H9 (cell line): ENCODE data around the gene LRRK2. TPM values are rescaled to one million over a fixed set of nuclear protein-coding genes. Genes with fewer than 3 reads are reported as not detected.

Experiments used
- DNase-seq: peaks from one replicate; pipeline ENCODE4 v3.0.0-alpha.2; 2017
- H2AFZ ChIP-seq: one replicate; pipeline ENCODE4 v1.6.1; 2013; ENCODE audit warnings: mild to moderate bottlenecking, low read length, control low read depth, moderate library complexity
- H2AK5ac ChIP-seq: 2 replicates; pipeline ENCODE4 v1.6.1; 2013; ENCODE audit warnings: low read length, control low read depth, mixed read lengths; ENCODE audit not compliant: insufficient read length
- H2BK120ac ChIP-seq: one replicate; pipeline ENCODE4 v1.6.1; 2013; ENCODE audit warnings: low read depth, mild to moderate bottlenecking, low read length, control low read depth, inconsistent platforms; ENCODE audit not compliant: poor library complexity, severe bottlenecking
- H2BK12ac ChIP-seq: 2 replicates; pipeline ENCODE4 v1.6.1; 2013; ENCODE audit warnings: low read length, control low read depth, mixed read lengths, low read depth; ENCODE audit not compliant: insufficient read length
- H2BK15ac ChIP-seq: 2 replicates; pipeline ENCODE4 v1.6.1; 2013; ENCODE audit warnings: low read depth, low read length, control low read depth
- H2BK20ac ChIP-seq: one replicate; pipeline ENCODE4 v1.6.1; 2013; ENCODE audit warnings: low read depth, mild to moderate bottlenecking, low read length, control low read depth, inconsistent platforms; ENCODE audit not compliant: poor library complexity, severe bottlenecking
- H2BK5ac ChIP-seq: 2 replicates; pipeline ENCODE4 v1.6.1; 2013; ENCODE audit warnings: low read length, control low read depth, mixed read lengths; ENCODE audit not compliant: insufficient read length
- H3K14ac ChIP-seq: 2 replicates; pipeline ENCODE4 v1.6.1; 2013; ENCODE audit warnings: low read length, control low read depth; ENCODE audit not compliant: insufficient read depth
- H3K18ac ChIP-seq: 2 replicates; pipeline ENCODE4 v1.6.1; 2013; ENCODE audit warnings: low read depth, mild to moderate bottlenecking, mixed read lengths, low read length, control low read depth; ENCODE audit not compliant: insufficient read length
- H3K23ac ChIP-seq: 2 replicates; pipeline ENCODE4 v1.6.1; 2013; ENCODE audit warnings: low read length, control low read depth, mixed read lengths, low read depth; ENCODE audit not compliant: insufficient read length
- H3K23me2 ChIP-seq: 2 replicates; pipeline ENCODE4 v1.6.1; 2013; ENCODE audit warnings: low read depth, mild to moderate bottlenecking, mixed read lengths, low read length, control low read depth; ENCODE audit not compliant: insufficient read length, poor library complexity, severe bottlenecking
- H3K27ac ChIP-seq: 2 replicates; pipeline ENCODE4 v1.5.1; 2013; ENCODE audit warnings: low read length, control low read depth, mixed read lengths, low read depth; ENCODE audit not compliant: insufficient read length
- H3K27me3 ChIP-seq: 2 replicates; pipeline ENCODE4 v1.6.1; 2013; ENCODE audit warnings: low read length, control low read depth, inconsistent platforms; ENCODE audit not compliant: insufficient read depth
- H3K4ac ChIP-seq: 2 replicates; pipeline ENCODE4 v1.6.1; 2013; ENCODE audit warnings: low read depth, mild to moderate bottlenecking, control low read depth, inconsistent platforms, low read length, moderate library complexity
- H3K4me1 ChIP-seq: 2 replicates; pipeline ENCODE4 v1.6.1; 2013; ENCODE audit warnings: low read length, control low read depth, inconsistent platforms; ENCODE audit not compliant: insufficient read depth
- H3K4me2 ChIP-seq: 2 replicates; pipeline ENCODE4 v1.6.1; 2013; ENCODE audit warnings: low read length, control low read depth, mixed read lengths; ENCODE audit not compliant: insufficient read length, insufficient read depth
- H3K56ac ChIP-seq: 2 replicates; pipeline ENCODE4 v1.6.1; 2013; ENCODE audit warnings: low read depth, mild to moderate bottlenecking, mixed read lengths, low read length, control low read depth; ENCODE audit not compliant: insufficient read length
- H3K79me1 ChIP-seq: 2 replicates; pipeline ENCODE4 v1.6.1; 2013; ENCODE audit warnings: low read depth, mild to moderate bottlenecking, moderate library complexity, low read length, control low read depth, inconsistent platforms; ENCODE audit not compliant: insufficient read depth, poor library complexity, severe bottlenecking
- H3K79me2 ChIP-seq: 2 replicates; pipeline ENCODE4 v1.6.1; 2013; ENCODE audit warnings: low read length, control low read depth, inconsistent platforms; ENCODE audit not compliant: insufficient read depth
- H3K9ac ChIP-seq: 2 replicates; pipeline ENCODE4 v1.6.1; 2013; ENCODE audit warnings: low read length, control low read depth, mixed read lengths; ENCODE audit not compliant: insufficient read length; ENCODE audit errors: extremely low read depth
- H3K9me3 ChIP-seq: one replicate; pipeline ENCODE4 v1.6.1; 2013; ENCODE audit warnings: low read depth, low read length, inconsistent platforms; ENCODE audit not compliant: control insufficient read depth
- H3T11ph ChIP-seq: one replicate; pipeline ENCODE4 v1.6.1; 2013; ENCODE audit warnings: mild to moderate bottlenecking, low read length, control low read depth, inconsistent platforms
- H4K20me1 ChIP-seq: one replicate; pipeline ENCODE4 v1.6.1; 2013; ENCODE audit not compliant: control insufficient read depth, insufficient read length, insufficient read depth
- H4K5ac ChIP-seq: 2 replicates; pipeline ENCODE4 v1.6.1; 2013; ENCODE audit warnings: low read depth, mild to moderate bottlenecking, mixed read lengths, low read length, control low read depth; ENCODE audit not compliant: insufficient read length
- H4K8ac ChIP-seq: replicated peaks from 2 replicates; pipeline ENCODE4 v1.6.1; 2013; ENCODE audit warnings: low read length, control low read depth, mixed read lengths, low read depth; ENCODE audit not compliant: insufficient read length
- H4K91ac ChIP-seq: 2 replicates; pipeline ENCODE4 v1.6.1; 2013; ENCODE audit warnings: low read depth, mild to moderate bottlenecking, moderate library complexity, mixed read lengths, low read length, control low read depth; ENCODE audit not compliant: insufficient read length
- H3K27ac Mint-ChIP-seq, 3 experiments: 2 replicates in 2 of 3; 3 replicates in 1 of 3; pipeline ENCODE4 v1.8.0; 2020 to 2021; ENCODE audit warnings: mixed read lengths in 3 of 3, mild to moderate bottlenecking in 1 of 3, moderate library complexity in 1 of 3
- H3K27me3 Mint-ChIP-seq: 2 replicates; pipeline ENCODE4 v1.8.0; 2021; ENCODE audit warnings: low read depth, mild to moderate bottlenecking, moderate library complexity, mixed read lengths
- H3K36me3 Mint-ChIP-seq, 3 experiments: 2 replicates in 2 of 3; 3 replicates in 1 of 3; pipeline ENCODE4 v1.8.0; 2020 to 2021; ENCODE audit warnings: low read depth in 3 of 3, mixed read lengths in 3 of 3; ENCODE audit not compliant: insufficient read depth in 1 of 3
- H3K4me1 Mint-ChIP-seq, 2 experiments: 2 replicates each; pipeline ENCODE4 v1.8.0; 2020; ENCODE audit warnings: mixed read lengths in 2 of 2
- H3K4me3 Mint-ChIP-seq, 2 experiments: 2 replicates in 1 of 2; 3 replicates in 1 of 2; pipeline ENCODE4 v1.8.0; 2020 to 2021; ENCODE audit warnings: mild to moderate bottlenecking in 2 of 2, mixed read lengths in 2 of 2, moderate library complexity in 1 of 2
- H3K9me3 Mint-ChIP-seq, 2 experiments: 2 replicates in 1 of 2; 3 replicates in 1 of 2; pipeline ENCODE4 v1.8.0; 2020; ENCODE audit warnings: mild to moderate bottlenecking in 2 of 2, mixed read lengths in 2 of 2, moderate library complexity in 1 of 2
- CTCF ChIP-seq: fragments of 200-600 bp; sonication (generic); conservative IDR thresholded peaks from 3 replicates; pipeline ENCODE4 v1.8.0; 2021; ENCODE audit warnings: antibody characterized with exemption, mild to moderate bottlenecking
- WGBS: extraction: QIAGEN DNeasy Blood & Tissue Kit; methylation state at CpG from one replicate; pipeline ENCODE4 v1.1.7; 2013; ENCODE audit warnings: missing lambda C conversion rate, low lambda C conversion rate, mixed read lengths; ENCODE audit not compliant: insufficient read length; ENCODE audit errors: extremely low coverage; 5-methylcytosine and 5-hydroxymethylcytosine counted together
- total RNA-seq: library from RNA; stranded (reverse); gene quantifications from 2 replicates; pipeline ENCODE4 v1.2.1, GENCODE V29; 2021

The LRRK2 gene
- total RNA-seq, 1 experiment from 2014 or later: 0.17 TPM

- DNase-seq: no peak
- no CpG with 5 or more reads among the region's 3 CpGs for WGBS
- no peak overlapping the region for H3K9ac ChIP-seq
- no peak overlapping the region for H2BK15ac ChIP-seq
- H3K79me2 ChIP-seq: no peaks in the 10 kb centered on the region
- H3K27ac Mint-ChIP-seq: no peak overlapping the region
- H2AFZ ChIP-seq: no peak overlapping the region
- no peak overlapping the region for H2BK12ac ChIP-seq
- no peaks in the 10 kb centered on the region for H3K4me1 ChIP-seq
- H3K18ac ChIP-seq: no peak overlapping the region
- no peak overlapping the region for H3K27ac ChIP-seq
- H4K8ac ChIP-seq: no peak overlapping the region
- H3K14ac ChIP-seq: no peak overlapping the region
- H2AK5ac ChIP-seq: no peak overlapping the region
- H4K20me1 ChIP-seq: no peaks in the 10 kb centered on the region
- H3K79me1 ChIP-seq: no peaks in the 10 kb centered on the region
- no peak overlapping the region for H2BK5ac ChIP-seq
- H3K4me2 ChIP-seq: no peak overlapping the region
- no peak overlapping the region for H3K4me3 Mint-ChIP-seq
- no peaks in the 10 kb centered on the region for H3K36me3 Mint-ChIP-seq
- H3K4me1 Mint-ChIP-seq: no peaks in the 10 kb centered on the region
- H3K9me3 ChIP-seq: no peaks in the 10 kb centered on the region
- H3K4ac ChIP-seq: no peak overlapping the region
- H3K56ac ChIP-seq: no peak overlapping the region
- no peak overlapping the region for H3T11ph ChIP-seq
- no peak overlapping the region for H3K23ac ChIP-seq
- H3K27me3 ChIP-seq: no peaks in the 10 kb centered on the region
- no peak overlapping the region for H4K5ac ChIP-seq
- H3K27me3 Mint-ChIP-seq: no peaks in the 10 kb centered on the region; the same call in 1 of the 2 replicates
- H2BK20ac ChIP-seq: no peak overlapping the region
- no peaks in the 10 kb centered on the region for H3K9me3 Mint-ChIP-seq
- no peak overlapping the region for H2BK120ac ChIP-seq
- no peaks in the 10 kb centered on the region for H3K23me2 ChIP-seq
- TF ChIP-seq CTCF: no peak
- H4K91ac ChIP-seq: no peak overlapping the region
Measured at GRCh38 chr12:40399656-40400055, 174.9 kb downstream of the LRRK2 start.
